GM12892 (cell line): ENCODE results near the gene GGTLC1.

Experiments used
- POLR2A ChIP-seq: IDR thresholded peaks from 2 replicates; pipeline ENCODE4 v1.6.1; 2011; ENCODE audit warnings: low read depth, low read length, control low read depth
- POLR2AphosphoS5 ChIP-seq: IDR thresholded peaks from 2 replicates; pipeline ENCODE4 v1.6.1; 2011; ENCODE audit warnings: low read depth, low read length, control low read depth
- TAF1 ChIP-seq: IDR thresholded peaks from 2 replicates; pipeline ENCODE4 v1.6.1; 2011; ENCODE audit warnings: low read depth, mild to moderate bottlenecking, control low read depth, low read length, borderline replicate concordance

GRCh38 chr20:24016607-24017457 is 28.3 kb upstream of the GGTLC1 start:
- TF ChIP-seq POLR2A (no peak), POLR2AphosphoS5 (no peak), TAF1 (no peak)
